ENCODE measurements around the gene PTPRK. TPM values are rescaled to one million over a fixed set of nuclear protein-coding genes. Genes with fewer than 3 reads are reported as not detected.
A peak's percentile ranks its signal among the peaks of the same experiment; 100 is the strongest.
"Not testable (repeated sequence)": the region's sequence is repeated elsewhere in the genome, so short reads cannot be mapped to it uniquely, and the experiment has no call there.

Gene PTPRK
- total and polyA plus RNA-seq, 5 experiments from 2014 or later, result 3.7 to 7.5 (median 6.3) TPM

- H3K4me3 Mint-ChIP-seq, result peak overlapping the region; percentile 59 to 90 (median 84)
These were observed 523.5 kb downstream of the PTPRK start for GRCh38 chr6:127996925-127997324.

GRCh38 chr6:127992144-127992543 lies 528.3 kb downstream of the PTPRK start:
- Mint-ChIP-seq H3K4me1 (peaks cover 17 to 54% (median 52%) of the 10 kb centered on the region in 4 donors), H3K4me3 (peak overlapping the region; percentile 59 to 81 (median 76)), H3K27me3 (no peaks in the 10 kb centered on the region), H3K27ac (peak overlapping the region; percentile 63 to 93 (median 84)), H3K9me3 (peaks cover 0 to 9% (median 2%) of the 10 kb centered on the region in 9 donors), H3K36me3 (peaks cover 10 to 14% (median 13%) of the 10 kb centered on the region in 3 donors)
- DNase-seq (no peak), ATAC-seq (peak; percentile 45 to 47)
- POLR2A ChIA-PET, result interaction anchor here (2.3 kb wide), 1 partner anchor 13 kb away, joined by 9 read pairs; no protein-coding TSS in a partner anchor

More at GRCh38 chr6:127996925-127997324, 523.5 kb downstream of the PTPRK start:
- Mint-ChIP-seq H3K27ac (peak overlapping the region; percentile 83 to 98 (median 94)), H3K9me3 (no peaks in the 10 kb centered on the region), H3K27me3 (no peaks in the 10 kb centered on the region), H3K36me3 (no peaks in the 10 kb centered on the region), H3K4me1 (peaks cover 33 to 75% (median 68%) of the 10 kb centered on the region in 4 donors)
- ATAC-seq (peak; percentile 17 to 23), DNase-seq (peak in 2 of 10 donors; percentile 34 to 40)
- POLR2A ChIA-PET, result interaction anchor here (0.6 to 4.8 kb wide), 6 partner anchors 17 to 96 kb away, joined by 3 to 37 read pairs (median 6); partner anchors contain the start of gene THEMIS

- no peak for ATAC-seq
- Mint-ChIP-seq H3K4me3 (peak overlapping the region in 9 of 10 donors; percentile 11 to 76 (median 38)), H3K27ac (peak overlapping the region; percentile 4 to 88 (median 60)), H3K36me3 (peaks cover 10 to 18% (median 17%) of the 10 kb centered on the region in 3 donors), H3K9me3 (peaks cover 0 to 9% (median 2%) of the 10 kb centered on the region in 9 donors), H3K27me3 (no peaks in the 10 kb centered on the region), H3K4me1 (peaks cover 17 to 51% (median 45%) of the 10 kb centered on the region in 4 donors)
- DNase-seq, result no peak
- POLR2A ChIA-PET, result interaction anchor here (0.7 to 1.1 kb wide), 5 partner anchors 10 to 56 kb away, joined by 3 to 4 read pairs (median 3); no protein-coding TSS in a partner anchor
These were observed 530.3 kb downstream of the PTPRK start for GRCh38 chr6:127990074-127990473.

GRCh38 chr6:127980996-127981395 lies 539.4 kb downstream of the PTPRK start:
- H3K4me3 Mint-ChIP-seq, result peak overlapping the region; percentile 17 to 92 (median 74)
- peaks cover 24 to 33% (median 25%) of the 10 kb centered on the region in 3 donors for H3K36me3 Mint-ChIP-seq
- ATAC-seq (peak; percentile 3 to 7), DNase-seq (no peak)
- POLR2A ChIA-PET, result interaction anchor here (1.0 to 4.7 kb wide), 4 partner anchors 9 to 80 kb away, joined by 3 to 37 read pairs (median 4); partner anchors contain the start of gene THEMIS
- H3K27me3 Mint-ChIP-seq, result no peaks in the 10 kb centered on the region
- peak overlapping the region in 9 of 10 donors; percentile 15 to 97 (median 85) for H3K27ac Mint-ChIP-seq
- peaks cover 31 to 69% (median 62%) of the 10 kb centered on the region in 4 donors for H3K4me1 Mint-ChIP-seq
- H3K9me3 Mint-ChIP-seq, result peaks cover 0 to 3% (median 0%) of the 10 kb centered on the region in 9 donors

- not testable (repeated sequence) for H3K9me3 Mint-ChIP-seq, H3K27me3 Mint-ChIP-seq
- Mint-ChIP-seq H3K4me3 (peak overlapping the region; percentile 89 to 98 (median 92)), H3K4me1 (peaks cover 37 to 66% (median 62%) of the 10 kb centered on the region in 4 donors), H3K27ac (peak overlapping the region; percentile 93 to 98 (median 96)), H3K36me3 (peaks cover 14 to 22% (median 16%) of the 10 kb centered on the region in 3 donors)
- DNase-seq (peak in 9 of 10 donors; percentile 7 to 71 (median 48)), ATAC-seq (peak; percentile 73 to 86)
- POLR2A ChIA-PET, result interaction anchor here (1.0 to 4.7 kb wide), 20 partner anchors 8 to 87 kb away, joined by 3 to 37 read pairs (median 5); partner anchors contain the start of gene THEMIS
These were observed 542.2 kb downstream of the PTPRK start for GRCh38 chr6:127978185-127978584.

GRCh38 chr6:127976796-127977195 lies 543.6 kb downstream of the PTPRK start:
- peak overlapping the region; percentile 57 to 97 (median 89) for H3K27ac Mint-ChIP-seq
- no peaks in the 10 kb centered on the region for H3K27me3 Mint-ChIP-seq
- DNase-seq, result no peak
- peak overlapping the region in 8 of 10 donors; percentile 26 to 92 (median 64) for H3K4me3 Mint-ChIP-seq
- H3K36me3 Mint-ChIP-seq, result peaks cover 6 to 16% (median 14%) of the 10 kb centered on the region in 3 donors
- POLR2A ChIA-PET, result interaction anchor here (0.9 to 3.2 kb wide), 11 partner anchors 9 to 76 kb away, joined by 3 to 13 read pairs (median 5); partner anchors contain the start of gene THEMIS
- no peak for ATAC-seq
- peaks cover 43 to 78% (median 71%) of the 10 kb centered on the region in 4 donors for H3K4me1 Mint-ChIP-seq
- H3K9me3 Mint-ChIP-seq, result peaks cover 0 to 2% (median 0%) of the 10 kb centered on the region in 9 donors

GRCh38 chr6:127976111-127976510 lies 544.3 kb downstream of the PTPRK start:
- Mint-ChIP-seq H3K27me3 (no peaks in the 10 kb centered on the region), H3K4me3 (peak overlapping the region in 4 of 10 donors; percentile 18 to 92 (median 58)), H3K4me1 (peaks cover 44 to 80% (median 73%) of the 10 kb centered on the region in 4 donors), H3K27ac (peak overlapping the region; percentile 57 to 97 (median 87)), H3K9me3 (no peaks in the 10 kb centered on the region), H3K36me3 (peaks cover 2 to 12% (median 9%) of the 10 kb centered on the region in 3 donors)
- POLR2A ChIA-PET, result interaction anchor here (1.5 kb wide), 1 partner anchor 68 kb away, joined by 3 read pairs; no protein-coding TSS in a partner anchor
- ATAC-seq (no peak), DNase-seq (no peak)

GRCh38 chr6:127972815-127973214 lies 547.6 kb downstream of the PTPRK start:
- Mint-ChIP-seq H3K27me3 (no peaks in the 10 kb centered on the region), H3K4me3 (peak overlapping the region; percentile 21 to 92 (median 87)), H3K4me1 (peaks cover 36 to 80% (median 72%) of the 10 kb centered on the region in 4 donors), H3K27ac (peak overlapping the region; percentile 49 to 99 (median 98)), H3K36me3 (no peaks in the 10 kb centered on the region), H3K9me3 (peaks cover 0 to 2% (median 0%) of the 10 kb centered on the region in 9 donors)
- no peak for ATAC-seq
- POLR2A ChIA-PET, result interaction anchor here (0.6 to 1.9 kb wide), 11 partner anchors 9 to 117 kb away, joined by 3 to 11 read pairs (median 4); partner anchors contain the start of gene THEMIS
- no peak for DNase-seq

- peak overlapping the region; percentile 77 to 92 (median 90) for H3K4me3 Mint-ChIP-seq
- no peaks in the 10 kb centered on the region for H3K27me3 Mint-ChIP-seq
- POLR2A ChIA-PET, result interaction anchor here (0.6 to 1.9 kb wide), 13 partner anchors 9 to 116 kb away, joined by 3 to 11 read pairs (median 4); partner anchors contain the start of gene THEMIS
- no peaks in the 10 kb centered on the region for H3K36me3 Mint-ChIP-seq
- peak; percentile 83 to 85 for ATAC-seq
- H3K27ac Mint-ChIP-seq, result peak overlapping the region; percentile 95 to 99 (median 98)
- DNase-seq, result peak in 9 of 10 donors; percentile 33 to 87 (median 76)
- H3K9me3 Mint-ChIP-seq, result peaks cover 0 to 3% (median 0%) of the 10 kb centered on the region in 9 donors
- peaks cover 38 to 80% (median 73%) of the 10 kb centered on the region in 4 donors for H3K4me1 Mint-ChIP-seq
These were observed 548.4 kb downstream of the PTPRK start for GRCh38 chr6:127971945-127972391.

- Mint-ChIP-seq H3K4me3 (peak overlapping the region; percentile 77 to 92 (median 90)), H3K27me3 (no peaks in the 10 kb centered on the region), H3K36me3 (no peaks in the 10 kb centered on the region), H3K4me1 (peaks cover 38 to 79% (median 72%) of the 10 kb centered on the region in 4 donors), H3K9me3 (peaks cover 0 to 3% (median 0%) of the 10 kb centered on the region in 9 donors), H3K27ac (peak overlapping the region; percentile 95 to 99 (median 98))
- POLR2A ChIA-PET, result interaction anchor here (1.3 to 5.6 kb wide), 6 partner anchors 18 to 72 kb away, joined by 4 to 47 read pairs (median 8); partner anchors contain the start of gene THEMIS
- ATAC-seq (no peak), DNase-seq (no peak)
These were observed 549.0 kb downstream of the PTPRK start for GRCh38 chr6:127971386-127971785.

- Mint-ChIP-seq H3K4me3 (peak overlapping the region; percentile 10 to 87 (median 68)), H3K36me3 (no peaks in the 10 kb centered on the region), H3K27me3 (no peaks in the 10 kb centered on the region), H3K9me3 (peaks cover 0 to 3% (median 0%) of the 10 kb centered on the region in 9 donors), H3K27ac (peak overlapping the region; percentile 22 to 95 (median 91)), H3K4me1 (peaks cover 33 to 69% (median 68%) of the 10 kb centered on the region in 4 donors)
- DNase-seq (peak in 1 of 10 donors; percentile 28), ATAC-seq (no peak)
- POLR2A ChIA-PET, result interaction anchor here (0.9 to 5.6 kb wide), 6 partner anchors 9 to 69 kb away, joined by 3 to 47 read pairs (median 4); partner anchors contain the start of gene THEMIS
These were observed 550.7 kb downstream of the PTPRK start for GRCh38 chr6:127969701-127970100.

- POLR2A ChIA-PET, result interaction anchor here (0.5 to 5.6 kb wide), 12 partner anchors 10 to 275 kb away, joined by 3 to 47 read pairs (median 5); partner anchors contain the start of gene THEMIS
- peak overlapping the region in 7 of 10 donors; percentile 14 to 95 (median 92) for H3K27ac Mint-ChIP-seq
- H3K27me3 Mint-ChIP-seq, result no peaks in the 10 kb centered on the region
- ATAC-seq (no peak), DNase-seq (no peak)
- peaks cover 0 to 3% (median 0%) of the 10 kb centered on the region in 9 donors for H3K9me3 Mint-ChIP-seq
- no peaks in the 10 kb centered on the region for H3K36me3 Mint-ChIP-seq
- H3K4me3 Mint-ChIP-seq, result peak overlapping the region in 5 of 10 donors; percentile 11 to 73 (median 70)
- H3K4me1 Mint-ChIP-seq, result peaks cover 24 to 59% (median 55%) of the 10 kb centered on the region in 4 donors
These were observed 552.0 kb downstream of the PTPRK start for GRCh38 chr6:127968394-127968793.
